Measurements from ENCODE around the gene EPHA5.

Gene EPHA5

GRCh38 chr4:65670331-65671031 is at the start of gene EPHA5:
Gene EPHA5 (minus strand): TSS chr4:65670489. CDS start chr4:65669742, 747 bp downstream.
- peak within 1 kb of the TSS; percentile 64 for H3K4me3 ChIP-seq (ENCODE audit: low read depth, low read length)
- no peak within 1 kb of the TSS for H3K9ac ChIP-seq (ENCODE audit: low read depth, low read length)
- peak within 1 kb of the TSS; percentile 0 for H3K27ac ChIP-seq (ENCODE audit: low read depth, low read length)
- H3K9me3 ChIP-seq (ENCODE audit: control insufficient read depth, insufficient read depth, low read length): no peaks in the 10 kb centered on the region
- H3K36me3 ChIP-seq (ENCODE audit: control insufficient read depth, insufficient read depth, low read length): no peaks in the 10 kb centered on the region
- peaks cover 83% of the 10 kb centered on the region for H3K27me3 ChIP-seq (ENCODE audit: control insufficient read depth, insufficient read depth, low read length)
- peaks cover 38% of the 10 kb centered on the region for H3K4me1 ChIP-seq (ENCODE audit: control insufficient read depth, insufficient read depth, low read length)

- no peaks in the 10 kb centered on the region for H3K9me3 ChIP-seq (ENCODE audit: control insufficient read depth, insufficient read depth, low read length)
- no peak overlapping the region for H3K9ac ChIP-seq (ENCODE audit: low read depth, low read length)
- H3K4me3 ChIP-seq (ENCODE audit: low read depth, low read length): no peak overlapping the region
- H3K27ac ChIP-seq (ENCODE audit: low read depth, low read length): no peak overlapping the region
- H3K27me3 ChIP-seq (ENCODE audit: control insufficient read depth, insufficient read depth, low read length): no peaks in the 10 kb centered on the region
- no peaks in the 10 kb centered on the region for H3K4me1 ChIP-seq (ENCODE audit: control insufficient read depth, insufficient read depth, low read length)
- no peaks in the 10 kb centered on the region for H3K36me3 ChIP-seq (ENCODE audit: control insufficient read depth, insufficient read depth, low read length)
These were observed 49.3 kb upstream of the EPHA5 start for GRCh38 chr4:65719635-65720034.

GRCh38 chr4:65698631-65699030 is 28.3 kb upstream of the EPHA5 start:
- Histone ChIP-seq H3K4me3 (ENCODE audit: low read depth, low read length) (no peak overlapping the region), H3K4me1 (ENCODE audit: control insufficient read depth, insufficient read depth, low read length) (peaks cover 9% of the 10 kb centered on the region), H3K9me3 (ENCODE audit: control insufficient read depth, insufficient read depth, low read length) (no peaks in the 10 kb centered on the region), H3K27ac (ENCODE audit: low read depth, low read length) (no peak overlapping the region), H3K36me3 (ENCODE audit: control insufficient read depth, insufficient read depth, low read length) (no peaks in the 10 kb centered on the region), H3K27me3 (ENCODE audit: control insufficient read depth, insufficient read depth, low read length) (no peaks in the 10 kb centered on the region), H3K9ac (ENCODE audit: low read depth, low read length) (no peak overlapping the region)

- H3K9me3 ChIP-seq (ENCODE audit: control insufficient read depth, insufficient read depth, low read length): no peaks in the 10 kb centered on the region
- H3K27me3 ChIP-seq (ENCODE audit: control insufficient read depth, insufficient read depth, low read length): no peaks in the 10 kb centered on the region
- H3K4me1 ChIP-seq (ENCODE audit: control insufficient read depth, insufficient read depth, low read length): peaks cover 9% of the 10 kb centered on the region
- no peak overlapping the region for H3K4me3 ChIP-seq (ENCODE audit: low read depth, low read length)
- no peaks in the 10 kb centered on the region for H3K36me3 ChIP-seq (ENCODE audit: control insufficient read depth, insufficient read depth, low read length)
- H3K9ac ChIP-seq (ENCODE audit: low read depth, low read length): no peak overlapping the region
- H3K27ac ChIP-seq (ENCODE audit: low read depth, low read length): no peak overlapping the region
These were observed 26.1 kb upstream of the EPHA5 start for GRCh38 chr4:65696436-65696835.

GRCh38 chr4:65671372-65671771 is 1.1 kb upstream of the EPHA5 start:
- Histone ChIP-seq H3K9ac (ENCODE audit: low read depth, low read length) (no peak overlapping the region), H3K4me1 (ENCODE audit: control insufficient read depth, insufficient read depth, low read length) (peaks cover 29% of the 10 kb centered on the region), H3K36me3 (ENCODE audit: control insufficient read depth, insufficient read depth, low read length) (no peaks in the 10 kb centered on the region), H3K27me3 (ENCODE audit: control insufficient read depth, insufficient read depth, low read length) (peaks cover 75% of the 10 kb centered on the region), H3K4me3 (ENCODE audit: low read depth, low read length) (peak overlapping the region; percentile 64; the same call in 1 of the 2 replicates), H3K9me3 (ENCODE audit: control insufficient read depth, insufficient read depth, low read length) (no peaks in the 10 kb centered on the region), H3K27ac (ENCODE audit: low read depth, low read length) (no peak overlapping the region)

GRCh38 chr4:65670020-65670330 is 314 bp downstream of the EPHA5 start:
- Histone ChIP-seq H3K4me1 (ENCODE audit: control insufficient read depth, insufficient read depth, low read length) (peaks cover 43% of the 10 kb centered on the region), H3K4me3 (ENCODE audit: low read depth, low read length) (peak overlapping the region; percentile 64), H3K36me3 (ENCODE audit: control insufficient read depth, insufficient read depth, low read length) (no peaks in the 10 kb centered on the region), H3K9ac (ENCODE audit: low read depth, low read length) (no peak overlapping the region), H3K9me3 (ENCODE audit: control insufficient read depth, insufficient read depth, low read length) (no peaks in the 10 kb centered on the region), H3K27me3 (ENCODE audit: control insufficient read depth, insufficient read depth, low read length) (peaks cover 83% of the 10 kb centered on the region), H3K27ac (ENCODE audit: low read depth, low read length) (no peak overlapping the region)

GRCh38 chr4:65669111-65670019 is 924 bp downstream of the EPHA5 start:
- Histone ChIP-seq H3K36me3 (ENCODE audit: control insufficient read depth, insufficient read depth, low read length) (no peaks in the 10 kb centered on the region), H3K9ac (ENCODE audit: low read depth, low read length) (no peak overlapping the region), H3K9me3 (ENCODE audit: control insufficient read depth, insufficient read depth, low read length) (no peaks in the 10 kb centered on the region), H3K4me1 (ENCODE audit: control insufficient read depth, insufficient read depth, low read length) (peaks cover 45% of the 10 kb centered on the region), H3K27ac (ENCODE audit: low read depth, low read length) (no peak overlapping the region), H3K4me3 (ENCODE audit: low read depth, low read length) (peak overlapping the region; percentile 64), H3K27me3 (ENCODE audit: control insufficient read depth, insufficient read depth, low read length) (peaks cover 83% of the 10 kb centered on the region)

- peaks cover 45% of the 10 kb centered on the region for H3K4me1 ChIP-seq (ENCODE audit: control insufficient read depth, insufficient read depth, low read length)
- H3K4me3 ChIP-seq (ENCODE audit: low read depth, low read length): peak overlapping the region; percentile 64
- no peaks in the 10 kb centered on the region for H3K9me3 ChIP-seq (ENCODE audit: control insufficient read depth, insufficient read depth, low read length)
- no peaks in the 10 kb centered on the region for H3K36me3 ChIP-seq (ENCODE audit: control insufficient read depth, insufficient read depth, low read length)
- H3K27ac ChIP-seq (ENCODE audit: low read depth, low read length): no peak overlapping the region
- no peak overlapping the region for H3K9ac ChIP-seq (ENCODE audit: low read depth, low read length)
- peaks cover 79% of the 10 kb centered on the region for H3K27me3 ChIP-seq (ENCODE audit: control insufficient read depth, insufficient read depth, low read length)
These were observed 1.8 kb downstream of the EPHA5 start for GRCh38 chr4:65668201-65669089.

- H3K36me3 ChIP-seq (ENCODE audit: control insufficient read depth, insufficient read depth, low read length): no peaks in the 10 kb centered on the region
- H3K4me1 ChIP-seq (ENCODE audit: control insufficient read depth, insufficient read depth, low read length): peaks cover 45% of the 10 kb centered on the region
- H3K9ac ChIP-seq (ENCODE audit: low read depth, low read length): no peak overlapping the region
- peaks cover 70% of the 10 kb centered on the region for H3K27me3 ChIP-seq (ENCODE audit: control insufficient read depth, insufficient read depth, low read length)
- H3K4me3 ChIP-seq (ENCODE audit: low read depth, low read length): peak overlapping the region; percentile 64
- H3K27ac ChIP-seq (ENCODE audit: low read depth, low read length): no peak overlapping the region
- H3K9me3 ChIP-seq (ENCODE audit: control insufficient read depth, insufficient read depth, low read length): no peaks in the 10 kb centered on the region
These were observed 2.7 kb downstream of the EPHA5 start for GRCh38 chr4:65667506-65668041.

GRCh38 chr4:65665771-65666523 is 4.3 kb downstream of the EPHA5 start:
- Histone ChIP-seq H3K9me3 (ENCODE audit: control insufficient read depth, insufficient read depth, low read length) (no peaks in the 10 kb centered on the region), H3K9ac (ENCODE audit: low read depth, low read length) (no peak overlapping the region), H3K27me3 (ENCODE audit: control insufficient read depth, insufficient read depth, low read length) (peaks cover 54% of the 10 kb centered on the region), H3K4me3 (ENCODE audit: low read depth, low read length) (no peak overlapping the region), H3K4me1 (ENCODE audit: control insufficient read depth, insufficient read depth, low read length) (peaks cover 52% of the 10 kb centered on the region), H3K36me3 (ENCODE audit: control insufficient read depth, insufficient read depth, low read length) (no peaks in the 10 kb centered on the region), H3K27ac (ENCODE audit: low read depth, low read length) (peak overlapping the region; percentile 38)
